Right atrium auricular region (tissue), 2 donors: Measurements from ENCODE around the gene NPPB. TPM values are rescaled to one million over a fixed set of nuclear protein-coding genes. Genes with fewer than 3 reads are reported as not detected.

ENCODE experiments used
- DNase-seq: peaks from one replicate; pipeline ENCODE4 v3.0.0-alpha.2; 2019; ENCODE audit warnings: low spot score
- H3K27ac ChIP-seq, 2 donors: fragments of 200-600 bp; sonication (generic); 1 replicate in 1 of 2; 2 replicates in 1 of 2; pipeline ENCODE4 v1.5.1; 2016 to 2019
- H3K27me3 ChIP-seq, 2 donors: fragments of 200-600 bp; sonication (generic); one replicate each; pipeline versions ENCODE4 v1.5.1 to v1.6.0; 2017 to 2019
- H3K36me3 ChIP-seq: fragments of 200-600 bp; sonication (generic); one replicate; pipeline ENCODE4 v1.5.1; 2016
- H3K4me1 ChIP-seq, 2 donors: fragments of 200-600 bp; sonication (generic); one replicate each; pipeline versions ENCODE4 v1.5.1 to v1.6.0; 2017 to 2019
- H3K4me3 ChIP-seq, 2 donors: fragments of 200-600 bp; sonication (generic); 1 replicate in 1 of 2; 2 replicates in 1 of 2; pipeline ENCODE4 v1.5.1; 2017 to 2019; ENCODE audit warnings: mild to moderate bottlenecking in 1 of 2, moderate library complexity in 1 of 2
- H3K9me3 ChIP-seq, 2 donors: fragments of 200-600 bp; sonication (generic); one replicate each; pipeline ENCODE4 v1.5.1; 2019
- CTCF ChIP-seq, 2 donors: fragments of 200-600 bp; sonication (generic); IDR thresholded peaks; one replicate each; pipeline ENCODE4 v1.5.1; 2019; ENCODE audit warnings: antibody characterized with exemption in 2 of 2
- total RNA-seq, 2 donors: library from RNA; depleted of rRNA; stranded (reverse); fragments of >200 nt; gene quantifications; one replicate each; pipeline ENCODE4 v1.1.0, GENCODE V29; 2016

NPPB gene
- total RNA-seq, 2 donors from 2014 or later = 1,081 to 10,488 TPM

GRCh38 chr1:11854519-11854918 lies 4.2 kb downstream of the NPPB start:
- H3K9me3 ChIP-seq = no peaks in the 10 kb centered on the region
- peaks cover 0 to 4% of the 10 kb centered on the region in 2 donors for H3K27me3 ChIP-seq
- H3K27ac ChIP-seq = peak overlapping the region; percentile 42 to 94
- no peak for DNase-seq
- no peak for TF ChIP-seq CTCF (IDR thresholded peaks at IDR 0.05)
- peaks cover 0 to 8% of the 10 kb centered on the region in 2 donors for H3K4me1 ChIP-seq
- H3K36me3 ChIP-seq = peaks cover 19% of the 10 kb centered on the region
- no peak overlapping the region for H3K4me3 ChIP-seq

GRCh38 chr1:11851180-11851579 lies 7.6 kb downstream of the NPPB start:
- Histone ChIP-seq H3K4me3 (no peak overlapping the region), H3K27me3 (no peaks in the 10 kb centered on the region), H3K4me1 (peaks cover 0 to 11% of the 10 kb centered on the region in 2 donors), H3K9me3 (no peaks in the 10 kb centered on the region), H3K27ac (no peak overlapping the region), H3K36me3 (peaks cover 12% of the 10 kb centered on the region)
- no peak for TF ChIP-seq CTCF (IDR thresholded peaks at IDR 0.05)
- no peak for DNase-seq

GRCh38 chr1:11850156-11850555 lies 8.6 kb downstream of the NPPB start:
- no peaks in the 10 kb centered on the region for H3K9me3 ChIP-seq
- no peak for DNase-seq
- H3K27me3 ChIP-seq = no peaks in the 10 kb centered on the region
- H3K4me1 ChIP-seq = peaks cover 0 to 11% of the 10 kb centered on the region in 2 donors
- H3K4me3 ChIP-seq = no peak overlapping the region
- peaks cover 22% of the 10 kb centered on the region for H3K36me3 ChIP-seq
- peak overlapping the region in 1 of 2 donors; percentile 88 for H3K27ac ChIP-seq
- no peak for TF ChIP-seq CTCF (IDR thresholded peaks at IDR 0.05)

- no peak for DNase-seq
- H3K9me3 ChIP-seq = no peaks in the 10 kb centered on the region
- peak overlapping the region; percentile 79 to 88 for H3K27ac ChIP-seq
- H3K27me3 ChIP-seq = no peaks in the 10 kb centered on the region
- no peak overlapping the region for H3K4me3 ChIP-seq
- TF ChIP-seq CTCF (IDR thresholded peaks at IDR 0.05) = no peak
- H3K4me1 ChIP-seq = peaks cover 0 to 13% of the 10 kb centered on the region in 2 donors
- peaks cover 24% of the 10 kb centered on the region for H3K36me3 ChIP-seq
Observed at GRCh38 chr1:11848373-11848700, 10.4 kb downstream of the NPPB start.

GRCh38 chr1:11847667-11848372 lies 10.9 kb downstream of the NPPB start, which contains the start of gene NPPA:
TSS of gene NPPA (minus strand) at chr1:11847783. CDS start at chr1:11847684, 99 bp downstream.
- H3K4me3 ChIP-seq = peak within 1 kb of the TSS; percentile 57 to 67
- H3K4me1 ChIP-seq = peaks cover 0 to 18% of the 10 kb centered on the region in 2 donors
- TF ChIP-seq CTCF (IDR thresholded peaks at IDR 0.05) = no peak
- H3K27ac ChIP-seq = peak within 1 kb of the TSS; percentile 86 to 92
- H3K27me3 ChIP-seq = no peaks in the 10 kb centered on the region
- H3K36me3 ChIP-seq = peaks cover 24% of the 10 kb centered on the region
- DNase-seq = peak; percentile 87
- no peaks in the 10 kb centered on the region for H3K9me3 ChIP-seq
